RWPE1 (cell line): ENCODE measurements around the gene IDI1.
A peak's percentile ranks its signal among the peaks of the same experiment; 100 is the strongest.
"Not testable (repeated sequence)": the region's sequence is repeated elsewhere in the genome, so short reads cannot be mapped to it uniquely, and the experiment has no call there.

Source experiments
- CTCF ChIA-PET: fragments of 350-600 bp; sonication (Branson Sonifier 250); formaldehyde crosslinking; extraction: SDS; loops from one replicate; lab custom pipeline; 2021; lab: Yijun Ruan, JAX
- POLR2A ChIA-PET: fragments of 400-600 bp; formaldehyde crosslinking; extraction: SDS; loops from one replicate; lab custom pipeline; 2020; ENCODE audit warnings: antibody characterized with exemption; ENCODE audit not compliant: low non-redundant PET; lab: Yijun Ruan, JAX
- DNase-seq: peaks from one replicate; pipeline ENCODE4 v3.0.0; 2012; ENCODE audit warnings: low spot score
- H3K27ac ChIP-seq: fragments of 450-650 bp; 2 replicates; pipeline ENCODE4 v1.5.1; 2017
- TF ChIP-seq, protein P1 (sequence below): fragments of 450-650 bp; conservative IDR thresholded peaks from 2 replicates; pipeline ENCODE4 v1.5.1; 2017; ENCODE audit warnings: low read depth, mild to moderate bottlenecking

The IDI1 gene

DNA sequence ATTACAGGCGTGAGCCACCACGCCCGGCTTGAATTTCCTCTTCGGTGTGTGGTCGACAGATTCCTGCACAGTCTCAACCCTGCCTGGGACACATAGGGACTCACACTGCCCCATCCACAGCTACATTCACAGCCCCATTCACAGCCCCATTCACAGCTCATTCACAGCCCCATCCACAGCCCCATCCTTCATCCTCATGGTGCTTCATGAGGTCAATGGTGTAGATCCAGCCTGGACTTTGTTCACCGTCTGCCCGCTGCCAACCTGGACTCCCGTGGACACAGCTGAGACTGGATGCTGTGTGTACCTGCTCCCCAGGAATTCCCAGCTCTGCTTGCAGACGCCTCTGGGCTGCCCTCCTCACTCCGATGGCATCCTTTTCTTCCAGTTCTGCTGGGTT lies 28.5 kb downstream of the IDI1 start:
- ChIA-PET CTCF (interaction anchor here (0.6 kb wide), 1 partner anchor 65 kb away, joined by 3 read pairs; no protein-coding TSS in a partner anchor), POLR2A (no interaction called here)
- peak overlapping the region; percentile 24 for H3K27ac ChIP-seq
- no peak for DNase-seq
- TF ChIP-seq, protein P1, sequence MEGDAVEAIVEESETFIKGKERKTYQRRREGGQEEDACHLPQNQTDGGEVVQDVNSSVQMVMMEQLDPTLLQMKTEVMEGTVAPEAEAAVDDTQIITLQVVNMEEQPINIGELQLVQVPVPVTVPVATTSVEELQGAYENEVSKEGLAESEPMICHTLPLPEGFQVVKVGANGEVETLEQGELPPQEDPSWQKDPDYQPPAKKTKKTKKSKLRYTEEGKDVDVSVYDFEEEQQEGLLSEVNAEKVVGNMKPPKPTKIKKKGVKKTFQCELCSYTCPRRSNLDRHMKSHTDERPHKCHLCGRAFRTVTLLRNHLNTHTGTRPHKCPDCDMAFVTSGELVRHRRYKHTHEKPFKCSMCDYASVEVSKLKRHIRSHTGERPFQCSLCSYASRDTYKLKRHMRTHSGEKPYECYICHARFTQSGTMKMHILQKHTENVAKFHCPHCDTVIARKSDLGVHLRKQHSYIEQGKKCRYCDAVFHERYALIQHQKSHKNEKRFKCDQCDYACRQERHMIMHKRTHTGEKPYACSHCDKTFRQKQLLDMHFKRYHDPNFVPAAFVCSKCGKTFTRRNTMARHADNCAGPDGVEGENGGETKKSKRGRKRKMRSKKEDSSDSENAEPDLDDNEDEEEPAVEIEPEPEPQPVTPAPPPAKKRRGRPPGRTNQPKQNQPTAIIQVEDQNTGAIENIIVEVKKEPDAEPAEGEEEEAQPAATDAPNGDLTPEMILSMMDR = no peak

DNA sequence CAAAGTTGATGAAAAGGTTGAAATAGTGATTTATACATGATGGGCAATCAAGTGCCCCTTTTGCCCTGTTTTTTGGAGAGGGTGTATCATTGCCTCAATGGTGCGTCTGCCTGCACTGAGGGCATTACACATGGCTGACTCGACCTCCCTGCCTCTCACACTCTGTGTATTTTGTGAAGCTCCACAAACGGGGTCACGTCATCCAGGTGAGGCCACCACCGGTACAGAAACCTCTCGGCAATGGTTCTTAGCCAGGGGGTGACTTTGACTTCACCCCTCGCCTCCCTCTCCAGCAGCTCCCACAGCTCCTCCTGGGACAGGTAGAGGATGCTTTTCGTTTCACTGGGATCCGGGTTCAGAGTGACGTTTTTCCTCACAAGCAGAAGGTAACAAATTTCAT lies 29.6 kb downstream of the IDI1 start:
- ChIA-PET POLR2A (no interaction called here), CTCF (no interaction called here)
- DNase-seq = no peak
- no peak overlapping the region for H3K27ac ChIP-seq
- TF ChIP-seq, protein P1 = no peak

DNA sequence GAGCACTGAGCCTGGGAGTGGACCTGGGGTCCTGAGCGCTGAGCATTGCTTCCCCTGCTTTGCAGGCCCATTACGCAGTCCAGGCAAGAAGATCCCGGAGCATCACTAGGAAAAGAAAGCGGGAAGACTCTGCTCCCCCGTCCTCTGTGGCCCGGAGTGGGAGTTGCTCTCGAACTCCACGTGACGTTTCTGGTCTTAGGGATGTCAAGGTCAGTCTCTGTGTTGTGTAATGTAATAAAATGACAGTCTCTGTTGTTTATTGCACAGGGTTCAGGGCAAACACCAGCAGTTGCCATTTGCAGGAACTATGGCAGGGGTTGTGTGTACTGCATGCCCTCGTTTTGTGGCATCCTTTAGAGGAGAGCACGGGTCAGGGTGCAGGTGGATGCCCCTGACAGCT lies 33.2 kb downstream of the IDI1 start:
- TF ChIP-seq, protein P1 = no peak
- CTCF ChIA-PET = no interaction called here
- H3K27ac ChIP-seq = 0 out of 2 replicates have a peak overlapping the region, but pooled peaks have one; percentile 9
- POLR2A ChIA-PET = no interaction called here
- DNase-seq = no peak

DNA sequence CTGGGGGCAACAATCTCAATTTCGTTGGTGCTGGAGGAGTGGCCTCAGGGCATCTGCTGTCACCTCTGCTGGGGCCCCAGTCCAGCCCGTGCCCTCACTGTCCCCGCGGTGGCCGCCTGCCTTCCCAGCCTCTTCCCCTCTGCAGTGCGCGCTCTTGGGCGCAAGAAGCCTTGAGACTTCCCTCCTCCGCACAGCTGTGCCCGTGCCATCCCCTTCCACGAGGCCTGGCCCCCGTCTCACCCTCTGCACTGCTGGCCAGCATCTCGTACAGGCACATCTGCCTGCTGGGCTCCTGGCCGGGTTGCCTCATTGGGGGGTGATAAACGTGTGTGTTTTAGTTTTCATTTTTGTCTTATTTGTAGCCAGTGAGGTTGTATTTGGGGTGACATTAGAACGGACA lies 37.2 kb downstream of the IDI1 start:
- no peak for DNase-seq
- ChIA-PET POLR2A (no interaction called here), CTCF (interaction anchor here (0.7 kb wide), 1 partner anchor 115 kb away, joined by 3 read pairs; no protein-coding TSS in a partner anchor)
- H3K27ac ChIP-seq = no peak overlapping the region
- TF ChIP-seq, protein P1 = no peak

DNA sequence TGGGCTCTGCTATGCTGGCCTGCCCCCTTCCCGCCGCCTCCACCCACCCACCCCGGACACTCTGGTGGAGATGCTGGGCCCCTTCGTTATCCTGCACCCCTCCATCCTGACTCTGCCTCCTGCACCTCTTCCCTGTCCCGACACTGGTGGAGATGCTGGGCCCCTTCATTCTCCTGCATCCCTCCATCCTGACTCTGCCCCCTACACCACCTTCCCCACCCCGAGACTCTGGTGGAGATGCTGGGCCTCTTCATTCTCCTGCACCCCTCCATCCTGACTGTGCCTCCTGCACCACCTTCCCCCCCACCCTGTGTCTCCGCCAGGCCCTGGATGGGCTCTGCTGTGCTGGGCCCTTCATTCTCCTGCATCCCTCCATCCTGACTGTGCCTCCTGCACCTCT lies 38.2 kb downstream of the IDI1 start:
- ChIA-PET POLR2A (no interaction called here), CTCF (no interaction called here)
- TF ChIP-seq, protein P1 = no peak
- H3K27ac ChIP-seq = no peak overlapping the region
- no peak for DNase-seq

DNA sequence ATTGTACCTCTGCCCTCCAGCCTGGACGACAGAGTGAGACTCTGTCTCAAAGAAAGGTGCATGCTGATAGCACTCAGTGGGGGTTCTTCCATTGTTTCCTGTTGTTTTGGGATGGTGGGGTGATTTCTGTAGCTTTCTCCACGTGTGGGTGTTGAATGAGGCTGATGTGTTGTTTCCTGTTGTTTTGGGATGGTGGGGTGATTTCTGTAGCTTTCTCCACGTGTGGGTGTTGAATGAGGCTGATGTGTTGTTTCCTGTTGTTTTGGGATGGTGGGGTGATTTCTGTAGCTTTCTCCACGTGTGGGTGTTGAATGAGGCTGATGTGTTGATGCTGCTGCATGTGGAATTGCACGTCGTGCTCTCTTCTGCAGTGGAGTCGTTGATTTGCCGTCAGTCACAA lies 39.0 kb downstream of the IDI1 start:
- CTCF ChIA-PET, H3K27ac ChIP-seq, POLR2A ChIA-PET, DNase-seq: not testable (repeated sequence)

DNA sequence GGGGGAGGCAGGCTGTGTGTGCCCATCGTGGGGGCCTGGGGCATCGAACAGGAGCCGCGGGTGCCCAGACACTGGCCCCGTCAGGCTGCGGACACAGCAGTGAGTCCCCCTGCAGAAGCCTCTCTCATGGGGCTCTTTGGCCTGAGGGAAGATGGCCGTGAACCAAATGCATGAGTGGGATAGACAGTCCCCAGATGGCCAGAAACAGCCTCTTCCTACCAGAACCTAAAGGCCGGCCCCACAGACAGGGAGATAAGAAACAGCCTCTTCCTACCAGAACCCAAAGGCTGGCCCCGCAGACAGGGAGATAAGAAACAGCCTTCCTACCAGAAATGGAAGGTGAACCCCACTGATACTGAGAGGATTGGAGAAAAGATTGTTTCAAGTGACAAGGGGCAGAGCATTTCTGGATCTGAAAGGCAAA lies 39.8 kb downstream of the IDI1 start:
- POLR2A ChIA-PET = no interaction called here

More for the DNA sequence above, 39.8 kb downstream of the IDI1 start:
- CTCF ChIA-PET = no interaction called here
- H3K27ac ChIP-seq = no peak overlapping the region
- TF ChIP-seq, protein P1 = no peak
- no peak for DNase-seq
